Measurements from ENCODE around the gene FRMD4A. TPM values are rescaled to one million over a fixed set of nuclear protein-coding genes. Genes with fewer than 3 reads are reported as not detected.

The FRMD4A gene
- total RNA-seq, 5 donors from 2014 or later (not counting 1 experiment from before 2014, with no cell fraction given), result 1.3 to 1.8 (median 1.4) TPM

GRCh38 chr10:13629116-13629515, 701.6 kb downstream of the FRMD4A start:
- Mint-ChIP-seq H3K9me3 (no peaks in the 10 kb centered on the region), H3K27ac (no peak overlapping the region), H3K27me3 (no peaks in the 10 kb centered on the region), H3K4me3 (no peak overlapping the region), H3K4me1 (peaks cover 0 to 5% (median 0%) of the 10 kb centered on the region in 3 donors), H3K36me3 (peaks cover 50% of the 10 kb centered on the region)
- Histone ChIP-seq H3K36me3 (ENCODE audit: control insufficient read depth in 2 of 2, extremely low read depth in 1 of 2, insufficient read depth in 1 of 2, low read length in 1 of 2) (peaks cover 2 to 28% of the 10 kb centered on the region in 2 donors), H3K27ac (ENCODE audit: low read length) (no peak overlapping the region), H3K4me1 (ENCODE audit: control insufficient read depth in 1 of 2, extremely low read depth in 1 of 2, insufficient read depth in 2 of 2, low read length in 2 of 2) (no peaks in the 10 kb centered on the region), H3K27me3 (replicated peaks in 1 of 2; ENCODE audit: control insufficient read depth in 2 of 2, extremely low read depth in 1 of 2, insufficient read depth in 2 of 2, low read length in 1 of 2) (no peaks in the 10 kb centered on the region), H3K4me3 (ENCODE audit: control insufficient read depth in 1 of 2, extremely low read depth in 1 of 2, low read length in 1 of 2) (no peak overlapping the region), H3K9me3 (no peaks in the 10 kb centered on the region)
- DNase-seq (no peak), ATAC-seq (replicated peaks in 1 of 4) (no peak)
- 100% methylated on average over 1 of the region's 2 CpGs for WGBS (ENCODE audit: insufficient coverage)
- CTCF ChIA-PET, result interaction anchor here in 1 of 2 donors (0.5 kb wide), 1 partner anchor 149 kb away, joined by 3 read pairs; no protein-coding TSS in a partner anchor
- POLR2A ChIA-PET, result no interaction called here

GRCh38 chr10:13628661-13629060, 702.1 kb downstream of the FRMD4A start:
- Mint-ChIP-seq H3K4me3 (no peak overlapping the region), H3K27me3 (no peaks in the 10 kb centered on the region), H3K4me1 (peaks cover 0 to 5% (median 0%) of the 10 kb centered on the region in 3 donors), H3K36me3 (peaks cover 49% of the 10 kb centered on the region), H3K27ac (no peak overlapping the region), H3K9me3 (no peaks in the 10 kb centered on the region)
- H3K4me1 ChIP-seq (ENCODE audit: control insufficient read depth in 1 of 2, extremely low read depth in 1 of 2, insufficient read depth in 2 of 2, low read length in 2 of 2), result no peaks in the 10 kb centered on the region
- no peak for DNase-seq
- no peaks in the 10 kb centered on the region for H3K9me3 ChIP-seq
- CTCF ChIA-PET, result no interaction called here
- no peak for ATAC-seq (replicated peaks in 1 of 4)
- WGBS (ENCODE audit: insufficient coverage), result 98% methylated on average over 6 of the region's 7 CpGs
- POLR2A ChIA-PET, result no interaction called here
- H3K27me3 ChIP-seq (replicated peaks in 1 of 2; ENCODE audit: control insufficient read depth in 2 of 2, extremely low read depth in 1 of 2, insufficient read depth in 2 of 2, low read length in 1 of 2), result no peaks in the 10 kb centered on the region
- no peak overlapping the region for H3K4me3 ChIP-seq (ENCODE audit: control insufficient read depth in 1 of 2, extremely low read depth in 1 of 2, low read length in 1 of 2)
- H3K36me3 ChIP-seq (ENCODE audit: control insufficient read depth in 2 of 2, extremely low read depth in 1 of 2, insufficient read depth in 1 of 2, low read length in 1 of 2), result peaks cover 2 to 28% of the 10 kb centered on the region in 2 donors
- H3K27ac ChIP-seq (ENCODE audit: low read length), result no peak overlapping the region

GRCh38 chr10:13627459-13628310, 703.0 kb downstream of the FRMD4A start:
- peaks cover 2 to 24% of the 10 kb centered on the region in 2 donors for H3K36me3 ChIP-seq (ENCODE audit: control insufficient read depth in 2 of 2, extremely low read depth in 1 of 2, insufficient read depth in 1 of 2, low read length in 1 of 2)
- H3K27ac Mint-ChIP-seq, result no peak overlapping the region
- H3K4me1 ChIP-seq (ENCODE audit: control insufficient read depth in 1 of 2, extremely low read depth in 1 of 2, insufficient read depth in 2 of 2, low read length in 2 of 2), result no peaks in the 10 kb centered on the region
- ChIA-PET POLR2A (interaction anchor here in 1 of 2 donors (0.6 kb wide), 1 partner anchor 127 kb away, joined by 3 read pairs; no protein-coding TSS in a partner anchor), CTCF (interaction anchor here in 1 of 2 donors (0.5 kb wide), 1 partner anchor 871 kb away, joined by 4 read pairs; no protein-coding TSS in a partner anchor)
- no peaks in the 10 kb centered on the region for H3K9me3 ChIP-seq
- H3K4me1 Mint-ChIP-seq, result peaks cover 0 to 5% (median 0%) of the 10 kb centered on the region in 3 donors
- H3K27ac ChIP-seq (ENCODE audit: low read length), result no peak overlapping the region
- H3K36me3 Mint-ChIP-seq, result peaks cover 40% of the 10 kb centered on the region
- DNase-seq, result no peak
- WGBS (ENCODE audit: insufficient coverage), result 100% methylated on average over 1 of the region's 7 CpGs
- ATAC-seq (replicated peaks in 1 of 4), result no peak
- H3K4me3 Mint-ChIP-seq, result no peak overlapping the region
- no peak overlapping the region for H3K4me3 ChIP-seq (ENCODE audit: control insufficient read depth in 1 of 2, extremely low read depth in 1 of 2, low read length in 1 of 2)
- H3K27me3 ChIP-seq (replicated peaks in 1 of 2; ENCODE audit: control insufficient read depth in 2 of 2, extremely low read depth in 1 of 2, insufficient read depth in 2 of 2, low read length in 1 of 2), result no peaks in the 10 kb centered on the region
- H3K27me3 Mint-ChIP-seq, result no peaks in the 10 kb centered on the region
- H3K9me3 Mint-ChIP-seq, result no peaks in the 10 kb centered on the region

- ATAC-seq (replicated peaks in 1 of 4), result no peak
These were observed 706.1 kb downstream of the FRMD4A start for GRCh38 chr10:13624630-13625029.

GRCh38 chr10:13621931-13622330, 708.8 kb downstream of the FRMD4A start:
- no peaks in the 10 kb centered on the region for H3K27me3 ChIP-seq (replicated peaks in 1 of 2; ENCODE audit: control insufficient read depth in 2 of 2, extremely low read depth in 1 of 2, insufficient read depth in 2 of 2, low read length in 1 of 2)
- no peak overlapping the region for H3K4me3 ChIP-seq (ENCODE audit: control insufficient read depth in 1 of 2, extremely low read depth in 1 of 2, low read length in 1 of 2)
- Mint-ChIP-seq H3K4me1 (no peaks in the 10 kb centered on the region), H3K27me3 (no peaks in the 10 kb centered on the region), H3K36me3 (peaks cover 45% of the 10 kb centered on the region), H3K9me3 (no peaks in the 10 kb centered on the region), H3K27ac (no peak overlapping the region), H3K4me3 (no peak overlapping the region)
- peaks cover 7 to 23% of the 10 kb centered on the region in 2 donors for H3K36me3 ChIP-seq (ENCODE audit: control insufficient read depth in 2 of 2, extremely low read depth in 1 of 2, insufficient read depth in 1 of 2, low read length in 1 of 2)
- POLR2A ChIA-PET, result no interaction called here
- no peaks in the 10 kb centered on the region for H3K9me3 ChIP-seq
- no peaks in the 10 kb centered on the region for H3K4me1 ChIP-seq (ENCODE audit: control insufficient read depth in 1 of 2, extremely low read depth in 1 of 2, insufficient read depth in 2 of 2, low read length in 2 of 2)
- 83% methylated on average over 1 of the region's 2 CpGs for WGBS (ENCODE audit: insufficient coverage)
- H3K27ac ChIP-seq (ENCODE audit: low read length), result no peak overlapping the region
- ATAC-seq (replicated peaks in 1 of 4), result no peak
- DNase-seq, result no peak
- CTCF ChIA-PET, result no interaction called here

More at GRCh38 chr10:13624630-13625029, 706.1 kb downstream of the FRMD4A start:
- peaks cover 0 to 5% (median 0%) of the 10 kb centered on the region in 3 donors for H3K4me1 Mint-ChIP-seq
- DNase-seq, result no peak
- H3K4me3 ChIP-seq (ENCODE audit: control insufficient read depth in 1 of 2, extremely low read depth in 1 of 2, low read length in 1 of 2), result no peak overlapping the region
- no peaks in the 10 kb centered on the region for H3K9me3 ChIP-seq
- ChIA-PET CTCF (no interaction called here), POLR2A (no interaction called here)
- H3K36me3 Mint-ChIP-seq, result peaks cover 34% of the 10 kb centered on the region
- no peak overlapping the region for H3K27ac Mint-ChIP-seq
- H3K27me3 Mint-ChIP-seq, result no peaks in the 10 kb centered on the region
- peaks cover 4 to 10% of the 10 kb centered on the region in 2 donors for H3K36me3 ChIP-seq (ENCODE audit: control insufficient read depth in 2 of 2, extremely low read depth in 1 of 2, insufficient read depth in 1 of 2, low read length in 1 of 2)
- no peaks in the 10 kb centered on the region for H3K9me3 Mint-ChIP-seq
- H3K4me1 ChIP-seq (ENCODE audit: control insufficient read depth in 1 of 2, extremely low read depth in 1 of 2, insufficient read depth in 2 of 2, low read length in 2 of 2), result no peaks in the 10 kb centered on the region
- WGBS (ENCODE audit: insufficient coverage), result no CpG with 5 or more reads among the region's 1 CpG
- H3K27ac ChIP-seq (ENCODE audit: low read length), result no peak overlapping the region
- H3K27me3 ChIP-seq (replicated peaks in 1 of 2; ENCODE audit: control insufficient read depth in 2 of 2, extremely low read depth in 1 of 2, insufficient read depth in 2 of 2, low read length in 1 of 2), result no peaks in the 10 kb centered on the region
- no peak overlapping the region for H3K4me3 Mint-ChIP-seq

- no peak overlapping the region for H3K27ac Mint-ChIP-seq
- peaks cover 65% of the 10 kb centered on the region for H3K36me3 Mint-ChIP-seq
- ATAC-seq (replicated peaks in 1 of 4), result no peak
- DNase-seq, result no peak
- no peaks in the 10 kb centered on the region for H3K9me3 ChIP-seq
- no peak overlapping the region for H3K4me3 Mint-ChIP-seq
- H3K27me3 Mint-ChIP-seq, result no peaks in the 10 kb centered on the region
- no peaks in the 10 kb centered on the region for H3K4me1 Mint-ChIP-seq
- CTCF ChIA-PET, result no interaction called here
- POLR2A ChIA-PET, result interaction anchor here in 1 of 2 donors (0.6 kb wide), 1 partner anchor 1184 kb away, joined by 3 read pairs; no protein-coding TSS in a partner anchor
- no peaks in the 10 kb centered on the region for H3K27me3 ChIP-seq (replicated peaks in 1 of 2; ENCODE audit: control insufficient read depth in 2 of 2, extremely low read depth in 1 of 2, insufficient read depth in 2 of 2, low read length in 1 of 2)
- H3K36me3 ChIP-seq (ENCODE audit: control insufficient read depth in 2 of 2, extremely low read depth in 1 of 2, insufficient read depth in 1 of 2, low read length in 1 of 2), result peaks cover 9 to 54% of the 10 kb centered on the region in 2 donors
- no peaks in the 10 kb centered on the region for H3K4me1 ChIP-seq (ENCODE audit: control insufficient read depth in 1 of 2, extremely low read depth in 1 of 2, insufficient read depth in 2 of 2, low read length in 2 of 2)
- H3K9me3 Mint-ChIP-seq, result no peaks in the 10 kb centered on the region
- 100% methylated on average over 1 of the region's 4 CpGs for WGBS (ENCODE audit: insufficient coverage)
- H3K27ac ChIP-seq (ENCODE audit: low read length), result no peak overlapping the region
- no peak overlapping the region for H3K4me3 ChIP-seq (ENCODE audit: control insufficient read depth in 1 of 2, extremely low read depth in 1 of 2, low read length in 1 of 2)
These were observed 713.6 kb downstream of the FRMD4A start for GRCh38 chr10:13617116-13617515.
